SIG-M5 treated with dmso at 0.1 percent for 504 hours (cell line): ENCODE data around the gene INTS11.

Source experiments
- DNase-seq: peaks from one replicate; lab custom pipeline; 2025; ENCODE audit not compliant: unreplicated experiment; lab: John Stamatoyannopoulos, UW

Gene INTS11

DNA sequence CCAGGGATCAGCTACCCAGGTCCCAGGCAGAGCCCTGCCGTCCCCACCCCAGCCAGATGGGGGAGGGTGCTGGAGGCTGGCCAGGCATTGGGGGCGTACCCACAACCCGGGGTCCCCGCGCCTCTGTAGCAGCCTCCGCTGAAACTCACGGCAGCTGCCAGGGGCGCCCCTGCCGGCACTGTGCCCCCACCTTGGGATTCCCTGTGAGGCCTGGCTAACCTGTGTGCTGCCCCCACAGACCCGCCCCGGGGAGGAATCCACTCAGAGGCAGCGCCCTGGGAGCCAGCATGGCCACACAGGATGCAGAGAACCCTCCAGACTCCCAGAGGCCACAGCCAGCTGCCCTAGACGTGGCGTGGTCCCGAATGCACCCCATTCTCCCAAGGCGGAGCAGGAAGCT is 20.9 kb upstream of the INTS11 start:
- no peak for DNase-seq

DNA sequence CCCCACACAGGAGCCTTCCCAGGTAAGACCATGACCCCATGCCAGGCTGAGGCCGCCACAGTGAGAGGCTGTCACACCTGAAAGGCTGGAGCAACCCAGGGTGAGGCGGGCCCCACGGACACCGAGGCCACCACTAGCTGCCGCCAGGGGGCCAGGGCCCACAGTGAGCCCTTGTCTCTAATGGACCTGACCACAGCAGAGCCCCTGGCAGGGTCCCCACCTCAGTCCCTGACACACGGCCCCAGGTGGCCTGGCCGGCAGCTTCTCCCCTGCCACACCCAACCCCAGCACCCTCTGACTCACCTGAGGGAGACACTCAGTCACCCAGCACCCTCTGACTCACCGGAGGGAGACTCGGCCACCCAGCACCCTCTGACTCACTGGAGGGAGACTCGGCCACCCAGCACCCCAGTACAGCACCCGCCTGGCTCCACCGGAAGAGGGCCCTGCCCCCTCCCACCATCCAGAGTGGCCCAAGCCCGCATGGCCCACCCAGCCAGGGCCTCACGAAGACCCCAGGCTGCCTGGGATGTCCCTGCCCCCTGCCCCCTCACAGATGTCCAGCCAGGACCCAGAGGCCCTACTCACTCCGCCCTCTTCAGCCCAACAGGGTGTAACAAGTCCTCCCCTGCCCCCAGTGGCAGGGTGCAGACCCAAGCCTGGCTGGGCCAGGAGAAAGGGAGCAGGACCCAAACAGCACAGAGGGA is 20.3 kb upstream of the INTS11 start:
- no peak for DNase-seq

DNA sequence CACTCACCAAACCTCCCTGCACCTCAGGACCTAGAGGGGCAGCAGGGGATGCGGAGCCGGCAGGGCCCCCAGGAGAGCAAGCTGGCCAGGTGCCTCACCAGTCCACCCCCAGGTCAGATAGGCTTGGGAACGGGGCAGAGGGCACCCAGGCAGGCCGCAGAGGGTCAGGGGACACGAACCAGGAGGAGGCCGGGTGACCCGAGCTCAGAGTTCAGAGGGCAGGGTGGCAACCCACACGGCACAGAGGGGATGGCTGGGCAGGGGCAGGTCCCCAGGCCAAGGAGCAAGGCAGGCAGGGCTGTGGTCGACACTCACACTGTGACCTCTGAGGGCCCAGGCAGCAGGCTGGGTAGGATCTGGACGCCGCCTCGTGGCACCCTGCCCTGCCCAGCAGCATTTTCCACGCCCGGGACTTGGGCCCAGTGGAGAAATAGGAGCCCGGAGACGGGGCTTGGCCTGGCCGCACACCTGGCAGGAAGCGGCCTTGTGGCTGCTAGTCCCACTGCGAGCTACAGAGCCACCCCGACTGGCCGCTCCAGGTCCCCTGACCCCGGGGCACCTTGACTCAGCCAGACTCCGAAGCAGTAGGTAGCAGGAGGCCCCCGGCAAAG is 19.5 kb upstream of the INTS11 start:
- no peak for DNase-seq

DNA sequence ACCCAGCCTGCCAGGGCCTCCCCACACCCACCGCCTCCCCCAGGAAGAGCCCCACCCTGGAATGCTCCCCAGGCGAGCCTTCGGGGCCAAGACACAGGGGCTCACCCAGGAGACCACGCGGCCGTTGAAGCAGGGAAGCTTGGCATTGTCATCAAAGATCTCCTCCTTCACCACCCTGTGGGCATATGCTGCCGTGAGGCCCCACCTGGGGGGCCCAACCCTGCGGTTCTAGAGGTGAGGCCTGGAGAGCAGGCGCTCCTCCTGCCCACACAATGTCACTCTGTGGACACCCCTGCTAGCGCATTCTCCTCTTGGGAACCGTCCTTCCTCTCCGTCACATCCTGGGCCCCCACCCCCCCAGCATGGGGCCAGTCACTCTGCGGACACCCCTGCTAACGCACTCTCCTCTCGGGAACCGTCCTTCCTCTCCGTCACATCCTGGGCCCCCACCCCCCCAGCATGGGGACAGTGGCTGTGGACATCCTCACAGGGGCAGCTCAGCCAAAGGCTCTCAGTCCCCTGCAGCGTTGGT is 18.2 kb upstream of the INTS11 start:
- no peak for DNase-seq

DNA sequence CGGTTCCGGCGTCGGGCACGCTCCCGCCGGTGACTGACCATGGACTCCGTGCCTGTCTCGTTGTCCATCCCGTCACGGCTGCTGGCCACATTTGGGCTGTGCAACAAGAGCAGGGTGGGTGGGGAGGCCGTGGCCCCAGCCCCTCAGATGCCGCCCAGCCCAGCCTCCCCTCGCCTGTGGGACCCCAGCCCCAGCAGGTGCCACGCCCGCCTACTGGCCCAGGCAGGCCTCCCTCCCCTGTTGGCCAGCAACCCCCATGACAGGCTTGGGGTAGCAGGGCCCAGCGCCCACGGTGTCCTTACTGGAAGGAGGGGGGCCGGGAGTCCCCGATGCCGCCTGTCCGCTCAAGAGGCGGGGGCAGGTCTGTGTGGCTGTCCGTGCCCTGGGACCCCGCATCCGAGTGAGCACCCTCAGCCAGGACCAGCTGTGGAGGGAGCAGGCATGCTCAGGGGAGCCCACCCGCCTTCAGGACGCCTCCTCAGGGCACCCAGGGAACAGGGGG is 17.7 kb upstream of the INTS11 start:
- DNase-seq, result no peak

DNA sequence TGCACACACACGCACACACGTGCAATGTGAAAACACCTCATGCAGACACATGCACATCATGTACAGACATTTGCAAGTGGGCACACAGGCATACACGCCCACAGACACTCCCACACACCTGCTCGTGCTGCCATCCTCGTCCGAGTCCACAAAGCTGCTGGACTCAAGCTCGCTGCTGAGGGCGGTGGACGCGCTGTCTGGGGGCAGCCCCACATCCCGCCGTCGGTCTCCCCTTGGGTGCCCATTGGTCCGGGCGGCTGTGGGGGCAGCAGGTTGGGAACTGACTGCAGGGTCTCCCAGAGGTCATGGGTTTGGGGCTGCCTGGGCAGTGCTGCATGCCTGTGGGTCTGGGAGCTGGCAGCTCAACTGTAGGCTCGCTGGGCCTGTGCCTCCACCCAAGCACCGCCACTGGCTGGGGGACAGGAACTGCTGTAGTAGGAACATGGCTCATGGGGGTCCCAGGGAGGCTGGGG is 17.1 kb upstream of the INTS11 start:
- DNase-seq, result no peak

DNA sequence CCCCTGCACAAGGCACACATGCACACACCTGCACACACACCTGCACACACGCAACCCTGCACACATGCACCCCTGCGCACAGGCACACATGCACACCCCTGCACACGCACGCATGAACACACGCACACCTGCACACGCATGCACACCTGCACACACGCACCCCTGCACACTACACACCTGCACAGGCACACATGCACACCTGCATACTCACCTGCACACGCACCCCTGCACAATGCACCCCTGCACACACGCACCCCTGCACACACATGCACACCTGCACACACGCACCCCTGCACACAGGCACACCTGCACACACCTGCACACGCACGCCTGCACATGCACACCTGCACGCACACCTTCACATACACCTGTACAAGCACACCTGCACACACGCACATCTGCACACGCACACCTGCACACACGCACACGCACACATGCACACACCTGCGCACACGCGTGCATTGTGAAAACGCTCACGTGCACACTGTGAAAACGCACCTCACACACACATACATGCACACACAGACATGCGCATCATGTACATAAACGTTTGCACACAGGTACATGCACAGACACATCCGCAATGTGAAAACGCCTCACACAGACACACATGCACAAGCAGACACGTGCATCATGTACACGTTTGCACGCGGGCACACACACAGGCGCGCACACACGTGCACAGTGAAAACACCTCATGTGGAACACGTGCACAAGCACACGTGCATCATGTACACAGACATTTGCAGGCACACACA is 16.5 kb upstream of the INTS11 start:
- DNase-seq, result no peak

DNA sequence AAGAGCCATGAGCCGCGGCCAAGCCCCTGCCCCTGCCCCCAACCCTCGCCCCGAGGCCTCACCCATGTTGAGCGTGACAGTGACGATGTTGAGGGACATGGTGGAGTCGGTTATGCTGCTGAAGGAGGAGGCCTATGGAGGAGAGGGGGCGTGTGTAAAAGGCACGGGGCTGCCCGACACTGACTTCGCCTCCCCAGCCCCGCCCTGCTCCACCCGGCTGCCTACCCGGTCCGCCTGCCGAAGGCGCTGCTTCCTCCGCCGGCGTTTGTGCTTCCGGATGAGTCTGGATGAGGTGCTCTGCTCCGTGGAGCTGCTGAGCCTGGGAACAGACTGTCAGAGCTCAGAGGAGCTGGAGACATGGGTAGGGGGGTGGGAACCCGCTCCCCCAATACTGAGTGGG is 15.7 kb upstream of the INTS11 start:
- no peak for DNase-seq

DNA sequence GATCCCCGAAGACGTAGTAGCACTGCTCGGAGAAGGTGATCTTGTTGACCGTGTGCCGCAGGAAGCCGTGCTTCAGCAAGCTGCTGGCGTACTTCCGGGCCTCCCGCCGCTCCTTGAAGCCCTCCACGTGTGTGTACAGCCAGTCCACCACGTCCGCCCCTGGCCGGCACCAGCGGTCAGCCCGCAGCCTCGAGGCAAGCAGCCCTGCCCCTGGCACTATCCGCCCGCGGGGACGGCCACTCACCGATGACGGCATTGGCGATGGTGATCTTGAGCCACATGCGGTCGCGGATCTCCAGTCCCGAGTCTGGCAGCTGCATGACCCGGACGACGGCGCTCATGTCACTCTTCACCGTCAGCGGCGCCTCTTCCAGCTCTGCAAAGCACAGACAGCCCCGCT is 13.8 kb upstream of the INTS11 start:
- DNase-seq, result no peak

DNA sequence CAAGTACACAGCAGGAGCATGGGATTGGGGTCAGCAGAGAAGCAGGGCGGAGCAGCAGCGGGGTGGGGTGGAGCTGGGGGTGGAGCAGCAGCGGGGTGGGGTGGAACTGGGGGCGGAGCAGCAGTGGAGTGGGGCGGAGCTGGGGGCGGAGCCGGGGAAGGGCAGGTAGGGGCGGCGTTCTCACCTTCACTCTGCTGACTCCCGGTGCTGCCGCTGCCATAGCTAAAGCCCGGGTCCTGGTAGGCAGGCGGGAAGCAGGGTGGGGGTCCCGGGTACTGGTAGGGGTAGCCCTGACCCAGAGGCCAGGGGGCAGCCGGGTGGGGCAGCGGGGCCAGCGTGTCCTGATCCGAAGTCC is 13.3 kb upstream of the INTS11 start:
- DNase-seq, result no peak

DNA sequence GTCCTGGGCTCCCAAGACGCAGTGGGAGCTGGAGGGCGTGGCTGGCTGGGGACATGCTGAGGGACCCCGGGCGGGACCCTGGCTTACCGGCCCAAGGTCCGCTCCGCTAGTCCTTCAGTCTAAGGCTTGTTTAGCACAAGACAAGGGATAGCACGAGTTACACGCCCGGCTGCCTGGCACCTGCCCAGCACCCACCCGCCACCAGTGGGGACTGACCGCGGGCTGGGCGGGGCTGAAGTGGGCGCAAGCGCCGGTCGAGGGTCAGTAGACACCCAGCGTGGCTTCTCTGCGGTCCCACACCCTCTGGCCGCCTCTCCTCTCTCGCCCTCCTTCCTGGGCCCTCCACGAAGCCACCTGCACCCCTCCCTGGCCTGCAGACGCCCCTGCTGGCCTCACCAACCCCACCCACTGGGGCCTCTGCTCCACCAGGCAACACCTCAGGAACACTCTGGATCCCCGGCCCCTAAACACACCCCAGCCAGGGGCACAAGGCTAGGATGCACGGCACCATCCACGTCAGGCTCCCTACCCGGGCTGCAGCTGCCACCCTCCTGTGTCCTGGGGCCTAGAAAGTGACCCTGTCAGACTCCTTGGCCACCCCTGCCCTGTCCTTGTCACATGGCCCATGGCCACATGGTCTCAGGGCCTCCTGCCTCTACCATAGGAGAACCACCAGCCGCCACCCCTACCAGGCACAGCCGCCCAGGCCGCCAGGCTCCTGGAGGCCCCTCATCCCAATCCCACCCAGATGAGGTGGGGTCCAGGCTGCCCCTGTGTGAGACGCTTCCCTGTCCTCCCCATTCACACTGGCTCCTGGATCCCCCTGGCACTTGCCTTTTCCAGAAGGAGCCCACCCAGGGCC is 12.7 kb upstream of the INTS11 start:
- no peak for DNase-seq

DNA sequence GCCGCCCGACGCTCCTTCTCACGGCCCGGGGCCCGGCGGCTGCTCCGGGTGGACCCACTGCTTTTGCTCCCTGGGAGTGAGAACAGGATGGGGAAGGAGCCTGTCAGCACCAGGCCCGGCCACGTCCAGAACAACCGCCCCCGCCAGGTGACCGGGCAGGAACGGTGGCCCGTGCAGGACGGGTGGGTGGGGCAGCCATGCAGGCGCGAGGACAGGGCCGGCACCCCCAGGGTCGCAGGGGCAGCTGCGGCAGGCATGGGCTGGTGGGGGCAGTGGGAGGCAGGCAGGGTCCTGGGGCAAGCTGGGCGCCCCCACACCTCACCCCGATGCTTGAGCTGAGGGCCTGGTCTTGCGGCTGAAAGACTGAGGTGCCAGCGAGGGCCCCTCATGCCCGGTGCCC is 12.0 kb upstream of the INTS11 start:
- DNase-seq, result no peak

DNA sequence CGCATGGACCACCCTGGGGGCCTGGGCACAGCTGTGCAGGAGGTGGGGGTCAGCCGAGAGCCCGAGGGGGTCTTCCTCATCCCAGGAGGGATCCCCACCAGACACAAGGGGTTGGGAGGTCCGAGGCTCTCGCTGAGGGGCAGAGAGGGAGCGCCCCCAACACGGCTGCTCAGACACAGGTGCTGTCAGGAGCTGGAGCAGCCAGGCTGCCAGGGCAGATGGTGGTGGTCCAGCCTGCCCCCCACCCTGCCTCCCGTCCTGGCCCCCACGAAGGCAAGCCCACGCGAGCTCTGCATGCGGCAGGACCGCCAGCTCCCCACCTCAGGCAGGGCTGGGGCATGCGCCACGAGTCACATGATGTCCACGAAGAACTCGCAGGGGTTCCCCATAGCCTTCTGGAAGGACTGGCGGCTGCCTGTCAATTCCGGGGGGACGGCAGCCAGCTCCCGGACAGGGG is 11.4 kb upstream of the INTS11 start:
- DNase-seq, result no peak

DNA sequence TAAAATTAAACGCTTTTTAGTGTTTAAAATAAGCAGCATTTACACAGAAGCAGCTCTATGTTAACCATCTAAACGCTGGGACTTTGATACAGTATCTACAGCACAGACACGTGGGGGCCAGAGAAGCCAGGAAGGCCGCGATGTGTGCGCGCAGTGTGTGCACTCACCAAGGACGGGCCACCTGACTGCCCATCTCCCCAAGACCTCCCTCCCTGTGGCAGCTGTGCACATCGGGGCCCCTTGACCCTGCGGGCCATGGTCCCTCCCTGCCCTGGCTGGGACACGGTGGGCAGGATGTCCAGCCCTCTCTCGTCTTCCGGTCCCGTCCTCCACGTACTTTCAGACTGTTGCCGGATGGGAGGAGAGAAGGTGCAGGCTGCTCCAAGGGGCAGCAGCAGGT is 10.8 kb upstream of the INTS11 start:
- no peak for DNase-seq

DNA sequence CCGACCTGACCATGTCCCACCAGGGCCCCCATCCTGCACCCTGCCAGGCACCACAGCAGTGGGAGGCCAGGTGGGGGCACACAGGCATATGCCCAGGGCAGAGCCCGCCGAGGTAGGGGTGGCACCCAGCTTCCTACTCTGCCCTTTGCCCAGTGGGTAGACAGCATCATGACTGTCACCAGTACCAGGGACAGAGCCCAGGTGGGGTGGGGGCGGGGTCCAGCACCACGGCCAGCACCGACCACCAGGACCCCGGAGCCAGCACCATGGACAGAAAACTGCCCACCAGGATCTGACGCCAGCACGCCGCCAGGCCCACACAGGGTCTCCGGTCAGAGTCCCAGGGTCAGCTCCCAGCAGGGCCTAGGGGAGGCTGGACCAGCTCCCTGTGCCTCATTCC is 10.4 kb upstream of the INTS11 start:
- DNase-seq, result no peak

DNA sequence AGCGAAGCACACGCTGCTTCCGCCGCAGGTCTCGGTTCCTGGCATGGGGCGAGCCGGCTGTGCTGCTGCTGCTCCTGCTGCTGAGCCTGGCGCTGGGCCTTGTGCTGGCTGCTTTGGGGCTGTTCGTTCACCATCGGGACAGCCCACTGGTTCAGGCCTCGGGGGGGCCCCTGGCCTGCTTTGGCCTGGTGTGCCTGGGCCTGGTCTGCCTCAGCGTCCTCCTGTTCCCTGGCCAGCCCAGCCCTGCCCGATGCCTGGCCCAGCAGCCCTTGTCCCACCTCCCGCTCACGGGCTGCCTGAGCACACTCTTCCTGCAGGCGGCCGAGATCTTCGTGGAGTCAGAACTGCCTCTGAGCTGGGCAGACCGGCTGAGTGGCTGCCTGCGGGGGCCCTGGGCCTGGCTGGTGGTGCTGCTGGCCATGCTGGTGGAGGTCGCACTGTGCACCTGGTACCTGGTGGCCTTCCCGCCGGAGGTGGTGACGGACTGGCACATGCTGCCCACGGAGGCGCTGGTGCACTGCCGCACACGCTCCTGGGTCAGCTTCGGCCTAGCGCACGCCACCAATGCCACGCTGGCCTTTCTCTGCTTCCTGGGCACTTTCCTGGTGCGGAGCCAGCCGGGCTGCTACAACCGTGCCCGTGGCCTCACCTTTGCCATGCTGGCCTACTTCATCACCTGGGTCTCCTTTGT is 9.2 kb upstream of the INTS11 start:
- no peak for DNase-seq

DNA sequence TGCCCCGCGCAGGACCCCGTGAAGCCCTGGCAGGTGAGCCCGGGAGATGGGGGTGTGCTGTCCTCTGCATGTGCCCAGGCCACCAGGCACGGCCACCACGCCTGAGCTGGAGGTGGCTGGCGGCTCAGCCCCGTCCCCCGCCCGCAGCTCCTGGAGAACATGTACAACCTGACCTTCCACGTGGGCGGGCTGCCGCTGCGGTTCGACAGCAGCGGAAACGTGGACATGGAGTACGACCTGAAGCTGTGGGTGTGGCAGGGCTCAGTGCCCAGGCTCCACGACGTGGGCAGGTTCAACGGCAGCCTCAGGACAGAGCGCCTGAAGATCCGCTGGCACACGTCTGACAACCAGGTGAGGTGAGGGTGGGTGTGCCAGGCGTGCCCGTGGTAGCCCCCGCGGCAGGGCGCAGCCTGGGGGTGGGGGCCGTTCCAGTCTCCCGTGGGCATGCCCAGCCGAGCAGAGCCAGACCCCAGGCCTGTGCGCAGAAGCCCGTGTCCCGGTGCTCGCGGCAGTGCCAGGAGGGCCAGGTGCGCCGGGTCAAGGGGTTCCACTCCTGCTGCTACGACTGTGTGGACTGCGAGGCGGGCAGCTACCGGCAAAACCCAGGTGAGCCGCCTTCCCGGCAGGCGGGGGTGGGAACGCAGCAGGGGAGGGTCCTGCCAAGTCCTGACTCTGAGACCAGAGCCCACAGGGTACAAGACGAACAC is 8.5 kb upstream of the INTS11 start:
- DNase-seq, result no peak

DNA sequence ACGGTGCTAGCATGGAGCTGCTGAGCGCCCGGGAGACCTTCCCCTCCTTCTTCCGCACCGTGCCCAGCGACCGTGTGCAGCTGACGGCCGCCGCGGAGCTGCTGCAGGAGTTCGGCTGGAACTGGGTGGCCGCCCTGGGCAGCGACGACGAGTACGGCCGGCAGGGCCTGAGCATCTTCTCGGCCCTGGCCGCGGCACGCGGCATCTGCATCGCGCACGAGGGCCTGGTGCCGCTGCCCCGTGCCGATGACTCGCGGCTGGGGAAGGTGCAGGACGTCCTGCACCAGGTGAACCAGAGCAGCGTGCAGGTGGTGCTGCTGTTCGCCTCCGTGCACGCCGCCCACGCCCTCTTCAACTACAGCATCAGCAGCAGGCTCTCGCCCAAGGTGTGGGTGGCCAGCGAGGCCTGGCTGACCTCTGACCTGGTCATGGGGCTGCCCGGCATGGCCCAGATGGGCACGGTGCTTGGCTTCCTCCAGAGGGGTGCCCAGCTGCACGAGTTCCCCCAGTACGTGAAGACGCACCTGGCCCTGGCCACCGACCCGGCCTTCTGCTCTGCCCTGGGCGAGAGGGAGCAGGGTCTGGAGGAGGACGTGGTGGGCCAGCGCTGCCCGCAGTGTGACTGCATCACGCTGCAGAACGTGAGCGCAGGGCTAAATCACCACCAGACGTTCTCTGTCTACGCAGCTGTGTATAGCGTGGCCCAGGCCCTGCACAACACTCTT is 7.7 kb upstream of the INTS11 start:
- no peak for DNase-seq
